HG03039 (cell line): ENCODE results near the gene TCERG1L.
"Not testable (repeated sequence)": the region's sequence is repeated elsewhere in the genome, so short reads cannot be mapped to it uniquely, and the experiment has no call there.

Experiments used
- ATAC-seq: cut with Tn5 transposase; IDR thresholded peaks from one replicate; pipeline ENCODE4 v1.9.1; 2021; ENCODE audit warnings: mild to moderate bottlenecking, moderate library complexity; ENCODE audit not compliant: unreplicated experiment

Gene TCERG1L

GRCh38 chr10:131250454-131251145 lies 60.9 kb downstream of the TCERG1L start:
- ATAC-seq, result no peak

GRCh38 chr10:131249955-131250344 lies 61.6 kb downstream of the TCERG1L start:
- ATAC-seq, result no peak

DNA sequence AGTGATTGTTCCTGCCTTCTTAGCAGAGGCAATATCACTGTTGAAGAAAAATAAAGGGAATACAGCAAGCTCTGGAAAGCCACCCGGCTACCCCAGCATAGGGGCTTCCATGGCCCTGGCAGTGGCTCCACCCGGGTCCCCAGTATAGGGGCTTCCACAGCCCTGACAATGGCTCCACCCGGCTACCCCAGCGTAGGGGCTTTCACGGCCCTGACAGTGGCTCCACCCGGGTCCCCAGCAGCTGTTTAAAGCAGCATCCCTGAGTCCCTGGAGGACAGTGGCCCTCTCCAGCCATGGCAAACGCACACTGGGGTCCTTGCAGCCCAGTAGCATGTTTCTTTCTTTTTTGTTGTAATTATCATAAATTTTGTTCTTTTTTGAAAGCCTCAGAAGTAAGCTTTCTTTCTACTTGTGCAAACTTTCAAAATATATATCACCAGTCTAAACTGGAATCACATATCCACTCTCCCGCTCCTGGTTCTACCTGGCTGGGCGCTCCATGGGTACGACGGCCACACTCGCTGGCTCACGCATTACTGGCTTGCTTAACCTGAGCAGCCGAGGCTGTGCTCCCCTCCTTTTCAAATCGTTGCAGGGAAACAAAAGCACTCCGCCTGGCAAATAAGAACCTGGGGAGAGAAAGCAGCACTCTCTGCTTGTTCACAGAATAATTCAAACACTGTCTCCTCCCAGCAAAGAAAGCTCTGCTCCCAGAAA lies 62.1 kb downstream of the TCERG1L start:
- ATAC-seq, result no peak

- ATAC-seq, result no peak
These were observed 63.0 kb downstream of the TCERG1L start for GRCh38 chr10:131248376-131249165.

DNA sequence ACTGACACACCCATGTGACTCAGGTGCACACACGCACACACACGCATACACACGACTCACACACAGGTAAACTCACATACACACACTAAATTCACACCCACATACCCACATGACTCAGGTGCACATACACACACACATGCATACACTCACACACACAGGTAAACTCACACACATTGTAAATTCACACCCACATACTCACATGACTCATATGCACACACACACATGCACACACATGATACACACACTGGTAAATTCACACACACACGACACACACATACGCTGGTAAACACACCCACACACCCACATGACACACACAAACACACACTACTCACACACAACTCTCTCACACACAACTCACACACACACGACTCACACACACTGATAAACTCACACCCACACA lies 63.6 kb downstream of the TCERG1L start:
- ATAC-seq, result no peak

- ATAC-seq, result no peak
These were observed 64.7 kb downstream of the TCERG1L start for GRCh38 chr10:131246775-131247174.

- ATAC-seq, result no peak
These were observed 65.4 kb downstream of the TCERG1L start for GRCh38 chr10:131246089-131246488.

- ATAC-seq, result no peak
These were observed 66.0 kb downstream of the TCERG1L start for GRCh38 chr10:131245475-131246059.

DNA sequence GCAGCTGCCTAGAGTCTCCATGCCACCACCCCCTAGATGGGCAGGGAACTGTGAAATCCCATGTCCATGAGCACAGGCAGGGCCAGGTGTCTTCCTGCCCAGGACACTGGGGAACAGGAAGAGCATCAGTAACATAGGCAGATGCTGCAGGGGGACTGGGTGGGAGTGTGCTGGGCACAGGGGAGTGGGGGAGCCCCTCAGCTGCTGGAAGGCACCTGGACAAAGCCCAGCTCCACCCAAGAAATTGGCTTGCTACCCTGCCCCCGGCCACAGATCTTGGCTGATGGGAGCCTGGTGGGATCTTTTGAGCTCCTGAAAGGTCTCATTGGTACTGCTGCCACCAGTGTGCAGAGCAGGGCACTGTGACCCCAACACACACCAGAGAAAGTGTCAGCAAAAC lies 66.7 kb downstream of the TCERG1L start:
- no peak for ATAC-seq

DNA sequence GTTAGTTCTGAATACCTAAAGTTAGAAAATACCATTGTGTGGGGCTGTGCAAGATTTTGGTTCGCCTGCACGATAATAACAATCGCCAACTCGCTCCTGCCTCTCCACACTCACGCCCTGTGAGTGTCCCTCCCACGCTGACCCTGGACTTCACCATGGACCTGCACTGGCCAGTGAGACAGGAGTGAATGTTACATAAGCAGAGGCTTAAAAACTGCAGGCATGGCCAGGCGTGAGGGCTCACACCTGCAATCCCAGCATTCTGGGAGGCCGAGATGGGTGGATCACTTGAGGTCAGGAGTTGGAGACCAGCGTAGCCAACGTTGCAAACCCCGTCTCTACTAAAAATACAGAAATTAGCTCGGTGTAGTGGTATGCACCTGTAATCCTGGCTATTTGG lies 68.4 kb downstream of the TCERG1L start:
- ATAC-seq, result no peak

DNA sequence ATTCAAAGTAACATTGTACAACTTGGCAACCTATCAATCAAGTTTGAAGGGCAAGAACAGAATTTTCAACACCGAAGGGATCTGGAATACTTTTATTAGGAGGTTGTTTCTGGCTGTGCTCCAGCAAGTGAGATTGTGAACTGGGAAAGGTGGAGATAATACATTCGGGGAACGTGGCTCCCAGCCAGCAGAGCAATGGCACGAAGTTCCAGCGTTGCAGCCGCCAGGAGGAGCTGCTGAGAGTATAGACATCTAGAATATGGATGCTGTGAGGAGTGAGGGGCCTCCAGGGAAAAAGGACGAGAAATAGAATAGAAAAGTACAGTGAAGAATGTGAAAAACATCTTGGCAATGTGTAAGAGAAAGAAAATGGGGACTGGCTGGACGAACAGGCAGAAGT lies 69.5 kb downstream of the TCERG1L start:
- ATAC-seq, result no peak

DNA sequence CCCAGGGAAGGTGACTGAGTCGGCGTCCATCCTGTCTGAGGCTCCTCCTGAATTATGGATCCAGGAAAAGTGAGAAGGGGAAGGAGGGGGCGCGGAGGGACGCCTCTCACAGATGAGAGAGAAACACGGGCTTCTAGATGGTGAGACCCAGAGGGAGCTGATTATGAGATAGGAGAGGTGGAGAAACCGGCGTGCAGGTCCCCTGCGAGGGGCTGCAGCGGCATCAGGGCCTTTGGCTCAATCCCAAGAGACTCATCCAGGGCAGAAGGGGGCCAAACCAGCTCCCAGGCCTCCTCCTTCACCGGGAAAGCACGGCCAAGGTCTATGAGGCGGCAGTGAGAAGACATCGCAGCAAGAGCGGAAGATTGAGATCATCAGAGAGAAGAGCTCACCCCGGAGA lies 70.8 kb downstream of the TCERG1L start:
- ATAC-seq, result no peak

DNA sequence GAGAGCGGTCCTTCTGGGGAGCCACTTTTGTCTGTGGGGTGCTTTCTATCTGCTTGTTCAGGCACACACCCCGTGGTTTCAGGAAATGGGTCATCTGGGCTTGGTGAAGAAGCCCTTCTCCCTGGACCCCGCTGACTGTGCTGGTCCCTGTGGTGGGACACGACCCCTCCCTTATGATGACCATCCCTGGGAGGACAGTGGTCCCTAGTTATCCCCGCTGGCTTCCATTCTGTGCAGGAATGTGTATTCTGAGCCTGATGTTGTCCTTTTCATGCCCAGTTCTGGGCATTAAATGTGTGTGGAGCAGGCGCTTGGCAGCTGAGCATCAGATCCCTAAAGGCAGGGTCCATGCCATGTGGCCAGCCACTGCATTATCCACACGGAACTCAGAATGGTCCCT lies 71.6 kb downstream of the TCERG1L start:
- ATAC-seq, result no peak

GRCh38 chr10:131239450-131239849 lies 72.1 kb downstream of the TCERG1L start:
- no peak for ATAC-seq

DNA sequence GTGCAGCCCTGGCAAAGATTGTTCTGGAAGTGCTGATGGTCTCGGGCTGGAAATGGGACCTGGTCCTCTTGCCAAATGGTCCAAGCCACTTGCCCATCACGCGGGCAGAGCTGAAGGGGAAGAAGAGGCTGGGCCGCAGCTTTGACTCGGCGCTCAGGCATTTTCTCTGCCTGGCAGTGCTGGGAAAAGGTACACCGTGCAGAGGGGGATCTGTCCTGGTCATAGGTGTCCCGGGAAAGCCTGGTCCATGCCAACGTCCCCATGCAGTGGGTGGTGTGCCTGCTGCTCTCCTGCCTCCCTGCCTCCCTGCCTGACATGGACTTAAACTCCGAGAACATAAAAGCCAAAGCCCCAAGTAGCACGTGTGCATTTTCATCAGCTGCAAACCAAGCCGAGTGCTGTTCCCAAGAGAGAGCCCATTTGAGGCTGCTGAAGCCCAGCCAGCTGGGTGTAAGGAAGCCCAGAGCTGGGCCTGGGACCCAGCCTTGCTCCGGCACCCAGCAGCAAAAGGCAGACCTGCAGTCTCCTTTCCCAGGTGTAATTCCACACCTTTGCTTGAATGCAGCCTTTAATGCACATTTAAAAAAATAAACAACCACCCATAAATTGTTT lies 72.7 kb downstream of the TCERG1L start:
- ATAC-seq, result no peak

DNA sequence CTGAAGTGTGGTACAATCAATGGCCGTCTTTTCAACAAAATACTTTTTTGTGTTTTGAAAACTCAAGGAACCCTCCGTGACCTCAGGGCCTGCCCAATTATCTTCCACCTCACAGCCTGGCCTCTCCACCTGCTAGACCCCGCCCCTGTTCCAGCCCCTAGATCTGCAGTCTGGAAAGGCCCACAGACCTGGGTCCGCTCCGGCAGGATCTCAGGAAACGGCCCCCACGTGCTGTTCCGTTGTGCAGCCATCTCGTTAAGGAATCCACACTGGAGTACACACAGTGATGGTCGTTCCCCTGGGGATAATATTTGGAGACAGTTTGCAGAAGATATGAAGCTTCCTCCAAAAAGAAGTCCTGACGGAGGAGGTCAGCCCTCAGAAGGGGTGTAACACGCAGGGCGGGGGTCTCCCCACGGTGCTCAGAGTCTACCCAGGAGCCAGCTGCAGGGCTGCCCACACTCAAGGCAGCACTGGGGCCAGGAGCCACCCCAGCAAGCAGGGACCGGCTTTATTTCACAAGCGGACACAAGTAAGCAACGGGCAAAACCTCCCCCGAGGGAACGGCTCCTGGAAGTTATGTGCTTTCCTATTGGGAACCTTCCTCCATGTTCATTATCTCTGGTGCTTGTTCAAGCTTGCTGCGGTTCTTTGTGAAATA lies 73.4 kb downstream of the TCERG1L start:
- no peak for ATAC-seq

DNA sequence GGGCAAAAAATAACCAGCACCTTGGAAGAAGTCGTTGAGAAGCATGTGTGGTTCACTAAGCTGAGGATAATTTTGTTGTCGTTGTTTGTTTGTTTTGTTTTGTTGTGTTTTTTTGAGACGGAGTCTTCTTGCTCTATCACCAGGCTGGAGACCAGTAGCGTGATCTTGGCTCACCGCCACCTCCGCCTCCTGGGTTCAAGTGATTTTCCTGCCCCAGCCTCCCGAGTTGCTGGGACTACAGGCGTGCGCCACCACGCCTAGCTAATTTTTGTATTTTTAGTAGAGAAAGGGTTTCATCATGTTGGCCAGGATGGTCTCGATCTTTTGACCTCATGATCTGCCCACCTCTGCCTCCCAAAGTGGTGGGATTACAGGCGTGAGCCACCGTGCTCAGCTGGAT lies 76.9 kb downstream of the TCERG1L start:
- not testable (repeated sequence) for ATAC-seq

DNA sequence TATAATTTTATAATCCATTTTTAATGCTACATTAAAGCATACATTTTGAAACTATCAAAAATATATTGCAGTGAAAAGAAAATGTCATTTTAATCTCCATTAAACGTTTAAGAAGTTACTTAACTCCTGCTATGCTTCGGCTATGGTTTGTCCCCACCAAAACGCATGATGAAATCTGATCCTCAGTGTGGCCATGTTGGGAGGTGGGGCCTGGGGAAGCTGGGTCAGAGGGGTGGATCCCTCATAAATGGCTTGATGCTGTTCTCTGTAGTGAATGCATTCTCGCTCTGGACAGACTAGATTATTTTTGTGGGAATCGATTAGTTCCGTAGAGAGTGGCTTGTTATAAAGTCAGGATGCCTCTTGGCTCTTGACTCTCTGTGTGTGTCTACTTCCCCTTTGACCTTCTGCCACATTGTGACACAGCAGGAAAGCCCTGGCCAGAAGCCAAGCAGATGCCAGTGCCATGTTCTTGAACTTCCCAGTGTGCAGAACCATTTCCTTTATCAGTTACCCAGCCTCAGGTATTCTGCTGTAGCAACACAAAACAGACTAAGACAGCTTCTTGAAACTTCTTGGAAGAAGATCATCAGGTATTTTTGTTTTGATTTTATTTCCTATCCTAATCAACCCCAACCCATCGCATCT lies 77.8 kb downstream of the TCERG1L start:
- ATAC-seq, result no peak

DNA sequence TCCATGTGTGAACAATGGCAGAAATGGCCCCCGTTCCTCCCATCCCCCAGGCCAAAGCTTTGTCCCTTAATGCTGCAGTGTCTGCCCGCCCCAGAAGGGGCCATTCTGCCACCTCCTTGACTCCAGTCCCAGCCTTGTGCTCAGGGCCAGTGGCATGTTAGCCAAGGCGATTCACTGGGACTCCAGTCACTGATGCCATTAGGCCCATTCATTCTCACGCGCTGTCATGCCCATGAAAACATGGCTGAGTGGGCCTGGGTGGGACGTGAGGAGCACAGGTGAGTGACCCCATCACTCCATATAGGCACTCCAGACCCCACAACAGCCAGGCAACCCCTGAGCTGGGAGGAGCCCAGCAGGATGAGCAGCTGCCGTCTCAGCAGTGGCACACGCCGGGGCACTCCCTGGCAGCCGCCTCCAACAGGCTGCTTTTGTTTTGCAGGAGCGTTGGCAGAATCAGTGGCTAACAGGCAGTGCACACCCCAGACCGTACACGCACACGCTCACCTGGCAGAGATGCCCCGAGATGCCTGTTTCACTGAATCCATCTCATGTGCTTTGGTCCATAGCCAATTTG lies 79.5 kb downstream of the TCERG1L start:
- ATAC-seq, result no peak
